ENCODE data around the gene XPR1. TPM values are rescaled to one million over a fixed set of nuclear protein-coding genes. Genes with fewer than 3 reads are reported as not detected.

XPR1 gene
- total RNA-seq, 1 donor from 2014 or later = 37.9 TPM

GRCh38 chr1:180899262-180899661 is 267.4 kb downstream of the XPR1 start:
- Mint-ChIP-seq H3K4me3 (no peak overlapping the region), H3K27me3 (ENCODE audit: low read depth) (no peaks in the 10 kb centered on the region), H3K9me3 (no peaks in the 10 kb centered on the region), H3K27ac (no peak overlapping the region), H3K4me1 (peaks cover 4% of the 10 kb centered on the region), H3K36me3 (no peaks in the 10 kb centered on the region)
- TF ChIP-seq CTCF (IDR thresholded peaks at IDR 0.05; ENCODE audit: unreplicated experiment) = no peak
- DNase-seq (ENCODE audit: low spot score in 2 of 2, unreplicated experiment in 2 of 2) = no peak

GRCh38 chr1:180901076-180901990 is 269.5 kb downstream of the XPR1 start:
- Mint-ChIP-seq H3K27me3 (ENCODE audit: low read depth) (no peaks in the 10 kb centered on the region), H3K9me3 (no peaks in the 10 kb centered on the region), H3K36me3 (no peaks in the 10 kb centered on the region), H3K4me3 (no peak overlapping the region), H3K4me1 (peaks cover 4% of the 10 kb centered on the region), H3K27ac (no peak overlapping the region)
- no peak for DNase-seq (ENCODE audit: low spot score in 2 of 2, unreplicated experiment in 2 of 2)
- TF ChIP-seq CTCF (IDR thresholded peaks at IDR 0.05; ENCODE audit: unreplicated experiment) = no peak

GRCh38 chr1:180902541-180902940 is 270.7 kb downstream of the XPR1 start:
- H3K36me3 Mint-ChIP-seq = no peaks in the 10 kb centered on the region
- no peak overlapping the region for H3K4me3 Mint-ChIP-seq
- no peak for DNase-seq (ENCODE audit: low spot score in 2 of 2, unreplicated experiment in 2 of 2)
- no peak for TF ChIP-seq CTCF (IDR thresholded peaks at IDR 0.05; ENCODE audit: unreplicated experiment)
- no peak overlapping the region for H3K27ac Mint-ChIP-seq
- H3K9me3 Mint-ChIP-seq = no peaks in the 10 kb centered on the region
- peaks cover 4% of the 10 kb centered on the region for H3K4me1 Mint-ChIP-seq
- H3K27me3 Mint-ChIP-seq (ENCODE audit: low read depth) = no peaks in the 10 kb centered on the region

- Mint-ChIP-seq H3K9me3 (no peaks in the 10 kb centered on the region), H3K27ac (no peak overlapping the region)
These were observed 274.1 kb downstream of the XPR1 start for GRCh38 chr1:180905927-180906326.

GRCh38 chr1:180906511-180906910 is 274.7 kb downstream of the XPR1 start:
- Mint-ChIP-seq H3K4me3 (no peak overlapping the region), H3K27ac (no peak overlapping the region), H3K9me3 (no peaks in the 10 kb centered on the region), H3K4me1 (peaks cover 5% of the 10 kb centered on the region), H3K27me3 (ENCODE audit: low read depth) (no peaks in the 10 kb centered on the region), H3K36me3 (no peaks in the 10 kb centered on the region)
- DNase-seq (ENCODE audit: low spot score in 2 of 2, unreplicated experiment in 2 of 2) = no peak
- TF ChIP-seq CTCF (IDR thresholded peaks at IDR 0.05; ENCODE audit: unreplicated experiment) = no peak

More at GRCh38 chr1:180905927-180906326, 274.1 kb downstream of the XPR1 start:
- no peak for DNase-seq (ENCODE audit: low spot score in 2 of 2, unreplicated experiment in 2 of 2)
- TF ChIP-seq CTCF (IDR thresholded peaks at IDR 0.05; ENCODE audit: unreplicated experiment) = no peak
- Mint-ChIP-seq H3K4me1 (no peaks in the 10 kb centered on the region), H3K27me3 (ENCODE audit: low read depth) (no peaks in the 10 kb centered on the region), H3K36me3 (no peaks in the 10 kb centered on the region), H3K4me3 (no peak overlapping the region)
